OCI-LY1 (cell line): ENCODE data around the gene PRELID2.

ENCODE experiments used
- EZH2 ChIP-seq: fragments of 200-600 bp; sonication (generic), shearing (Covaris generic); IDR thresholded peaks from 2 replicates; pipeline ENCODE4 v1.8.0; 2017; ENCODE audit warnings: borderline replicate concordance, mixed run types, mild to moderate bottlenecking, antibody characterized with exemption, low read length, moderate library complexity, mixed read lengths
- TF ChIP-seq, protein P1 (sequence below): fragments of 200-600 bp; sonication (generic), shearing (Covaris generic); IDR thresholded peaks from 2 replicates; pipeline ENCODE4 v1.5.1; 2017; ENCODE audit warnings: mild to moderate bottlenecking, antibody characterized with exemption, low read length, moderate library complexity, mixed read lengths

- TF ChIP-seq, protein P1, sequence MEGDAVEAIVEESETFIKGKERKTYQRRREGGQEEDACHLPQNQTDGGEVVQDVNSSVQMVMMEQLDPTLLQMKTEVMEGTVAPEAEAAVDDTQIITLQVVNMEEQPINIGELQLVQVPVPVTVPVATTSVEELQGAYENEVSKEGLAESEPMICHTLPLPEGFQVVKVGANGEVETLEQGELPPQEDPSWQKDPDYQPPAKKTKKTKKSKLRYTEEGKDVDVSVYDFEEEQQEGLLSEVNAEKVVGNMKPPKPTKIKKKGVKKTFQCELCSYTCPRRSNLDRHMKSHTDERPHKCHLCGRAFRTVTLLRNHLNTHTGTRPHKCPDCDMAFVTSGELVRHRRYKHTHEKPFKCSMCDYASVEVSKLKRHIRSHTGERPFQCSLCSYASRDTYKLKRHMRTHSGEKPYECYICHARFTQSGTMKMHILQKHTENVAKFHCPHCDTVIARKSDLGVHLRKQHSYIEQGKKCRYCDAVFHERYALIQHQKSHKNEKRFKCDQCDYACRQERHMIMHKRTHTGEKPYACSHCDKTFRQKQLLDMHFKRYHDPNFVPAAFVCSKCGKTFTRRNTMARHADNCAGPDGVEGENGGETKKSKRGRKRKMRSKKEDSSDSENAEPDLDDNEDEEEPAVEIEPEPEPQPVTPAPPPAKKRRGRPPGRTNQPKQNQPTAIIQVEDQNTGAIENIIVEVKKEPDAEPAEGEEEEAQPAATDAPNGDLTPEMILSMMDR, result no peak
- no peak for TF ChIP-seq EZH2
These were observed 96.9 kb downstream of the PRELID2 start for GRCh38 chr5:145738227-145738626.
